Suppressor macrophage (primary cell): Measurements from ENCODE around the gene GRB10.
A peak's percentile ranks its signal among the peaks of the same experiment; 100 is the strongest.

Source experiments
- DNase-seq, 4 experiments: peaks; one replicate each; pipeline ENCODE4 v3.0.0-alpha.2; 2020 to 2022

Gene GRB10

GRCh38 chr7:50687575-50688225 is 95.0 kb downstream of the GRB10 start:
- no peak for DNase-seq

GRCh38 chr7:50687096-50687495 is 95.6 kb downstream of the GRB10 start:
- DNase-seq = no peak

- no peak for DNase-seq
Observed at GRCh38 chr7:50685135-50686065, 97.3 kb downstream of the GRB10 start.

GRCh38 chr7:50684713-50685075 is 98.0 kb downstream of the GRB10 start:
- peak in 2 of 4 experiments; percentile 22 to 33 for DNase-seq

- no peak for DNase-seq
Observed at GRCh38 chr7:50684011-50684712, 98.5 kb downstream of the GRB10 start.

GRCh38 chr7:50682573-50682972 is 100.1 kb downstream of the GRB10 start:
- no peak for DNase-seq

- DNase-seq = no peak
Observed at GRCh38 chr7:50682079-50682478, 100.6 kb downstream of the GRB10 start.

- peak in 3 of 4 experiments; percentile 32 to 49 (median 37) for DNase-seq
Observed at GRCh38 chr7:50681432-50682045, 101.2 kb downstream of the GRB10 start.

GRCh38 chr7:50679218-50680007 is 103.3 kb downstream of the GRB10 start:
- DNase-seq = peak in 2 of 4 experiments; percentile 68 to 70

GRCh38 chr7:50678586-50678985 is 104.1 kb downstream of the GRB10 start:
- DNase-seq = no peak

- no peak for DNase-seq
Observed at GRCh38 chr7:50677638-50677996, 105.1 kb downstream of the GRB10 start.

- no peak for DNase-seq
Observed at GRCh38 chr7:50676740-50677637, 105.7 kb downstream of the GRB10 start.

GRCh38 chr7:50676079-50676478 is 106.6 kb downstream of the GRB10 start:
- DNase-seq = no peak

- no peak for DNase-seq
Observed at GRCh38 chr7:50674896-50675835, 107.5 kb downstream of the GRB10 start.

- no peak for DNase-seq
Observed at GRCh38 chr7:50674299-50674698, 108.4 kb downstream of the GRB10 start.

- DNase-seq = no peak
Observed at GRCh38 chr7:50673096-50673495, 109.6 kb downstream of the GRB10 start.

GRCh38 chr7:50672045-50672444 is 110.7 kb downstream of the GRB10 start:
- no peak for DNase-seq

- no peak for DNase-seq
Observed at GRCh38 chr7:50671386-50671785, 111.3 kb downstream of the GRB10 start.

- DNase-seq = no peak
Observed at GRCh38 chr7:50669890-50670289, 112.8 kb downstream of the GRB10 start.

GRCh38 chr7:50667789-50668226 is 114.9 kb downstream of the GRB10 start:
- DNase-seq = no peak
